ENCODE measurements around the gene FCHSD2. TPM values are rescaled to one million over a fixed set of nuclear protein-coding genes. Genes with fewer than 3 reads are reported as not detected.

The FCHSD2 gene
- polyA plus RNA-seq, 2 of the 4 experiments (the other 2 are of a cell fraction) = 10.5 to 19.0 TPM

DNA sequence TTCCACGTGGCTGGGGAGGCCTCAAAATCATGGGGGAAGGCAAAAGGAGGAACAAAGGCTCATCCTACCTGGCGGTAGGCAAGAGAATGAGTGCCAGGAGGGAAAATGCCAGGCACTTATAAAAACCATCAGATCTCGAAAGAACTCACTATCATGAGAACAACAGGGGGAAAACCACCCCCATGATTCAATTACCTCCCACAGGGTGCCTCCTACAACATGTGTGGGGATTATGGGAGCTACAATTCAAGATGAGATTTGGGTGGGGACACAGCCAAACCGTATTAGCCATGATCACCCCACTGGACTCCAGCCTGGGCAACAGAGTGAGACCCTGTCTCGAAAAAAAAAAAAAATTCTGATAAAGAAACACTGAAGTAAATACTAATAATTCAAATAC is 87.1 kb downstream of the FCHSD2 start:
- 82% methylated on average over 5 of the region's 5 CpGs for WGBS (ENCODE audit: missing lambda C conversion rate)
- ChIA-PET CTCF (interaction anchor here (0.6 to 1.0 kb wide), 2 partner anchors 11 to 311 kb away, joined by 3 to 6 read pairs; no protein-coding TSS in a partner anchor), POLR2A (no interaction called here)
- no peak for TF ChIP-seq RFX5 (IDR thresholded peaks at IDR 0.05)
- no peak for TF ChIP-seq JUNB (IDR thresholded peaks at IDR 0.05)
- TF ChIP-seq BHLHE40 (IDR thresholded peaks at IDR 0.05; ENCODE audit: low read depth, low read length) = no peak
- TF ChIP-seq, protein P1, sequence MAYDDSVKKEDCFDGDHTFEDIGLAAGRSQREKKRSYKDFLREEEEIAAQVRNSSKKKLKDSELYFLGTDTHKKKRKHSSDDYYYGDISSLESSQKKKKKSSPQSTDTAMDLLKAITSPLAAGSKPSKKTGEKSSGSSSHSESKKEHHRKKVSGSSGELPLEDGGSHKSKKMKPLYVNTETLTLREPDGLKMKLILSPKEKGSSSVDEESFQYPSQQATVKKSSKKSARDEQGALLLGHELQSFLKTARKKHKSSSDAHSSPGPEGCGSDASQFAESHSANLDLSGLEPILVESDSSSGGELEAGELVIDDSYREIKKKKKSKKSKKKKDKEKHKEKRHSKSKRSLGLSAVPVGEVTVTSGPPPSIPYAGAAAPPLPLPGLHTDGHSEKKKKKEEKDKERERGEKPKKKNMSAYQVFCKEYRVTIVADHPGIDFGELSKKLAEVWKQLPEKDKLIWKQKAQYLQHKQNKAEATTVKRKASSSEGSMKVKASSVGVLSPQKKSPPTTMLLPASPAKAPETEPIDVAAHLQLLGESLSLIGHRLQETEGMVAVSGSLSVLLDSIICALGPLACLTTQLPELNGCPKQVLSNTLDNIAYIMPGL (CRISPR knock-in tag; IDR thresholded peaks at IDR 0.05; ENCODE audit: borderline replicate concordance) = no peak
- no peak for TF ChIP-seq CEBPB (IDR thresholded peaks at IDR 0.05)
- TF ChIP-seq, protein P2, sequence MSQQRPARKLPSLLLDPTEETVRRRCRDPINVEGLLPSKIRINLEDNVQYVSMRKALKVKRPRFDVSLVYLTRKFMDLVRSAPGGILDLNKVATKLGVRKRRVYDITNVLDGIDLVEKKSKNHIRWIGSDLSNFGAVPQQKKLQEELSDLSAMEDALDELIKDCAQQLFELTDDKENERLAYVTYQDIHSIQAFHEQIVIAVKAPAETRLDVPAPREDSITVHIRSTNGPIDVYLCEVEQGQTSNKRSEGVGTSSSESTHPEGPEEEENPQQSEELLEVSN (IDR thresholded peaks at IDR 0.05; ENCODE audit: borderline replicate concordance, low read depth) = no peak
- TF ChIP-seq, protein P3, sequence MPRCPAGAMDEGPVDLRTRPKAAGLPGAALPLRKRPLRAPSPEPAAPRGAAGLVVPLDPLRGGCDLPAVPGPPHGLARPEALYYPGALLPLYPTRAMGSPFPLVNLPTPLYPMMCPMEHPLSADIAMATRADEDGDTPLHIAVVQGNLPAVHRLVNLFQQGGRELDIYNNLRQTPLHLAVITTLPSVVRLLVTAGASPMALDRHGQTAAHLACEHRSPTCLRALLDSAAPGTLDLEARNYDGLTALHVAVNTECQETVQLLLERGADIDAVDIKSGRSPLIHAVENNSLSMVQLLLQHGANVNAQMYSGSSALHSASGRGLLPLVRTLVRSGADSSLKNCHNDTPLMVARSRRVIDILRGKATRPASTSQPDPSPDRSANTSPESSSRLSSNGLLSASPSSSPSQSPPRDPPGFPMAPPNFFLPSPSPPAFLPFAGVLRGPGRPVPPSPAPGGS (IDR thresholded peaks at IDR 0.05) = no peak
- no peak for TF ChIP-seq TFCP2L1 (CRISPR knock-in tag; IDR thresholded peaks at IDR 0.05)
- no peak for TF ChIP-seq MAX (IDR thresholded peaks at IDR 0.05)
- no peak for TF ChIP-seq ELK1 (IDR thresholded peaks at IDR 0.05; ENCODE audit: low read depth, low read length)
- TF ChIP-seq, protein P4, sequence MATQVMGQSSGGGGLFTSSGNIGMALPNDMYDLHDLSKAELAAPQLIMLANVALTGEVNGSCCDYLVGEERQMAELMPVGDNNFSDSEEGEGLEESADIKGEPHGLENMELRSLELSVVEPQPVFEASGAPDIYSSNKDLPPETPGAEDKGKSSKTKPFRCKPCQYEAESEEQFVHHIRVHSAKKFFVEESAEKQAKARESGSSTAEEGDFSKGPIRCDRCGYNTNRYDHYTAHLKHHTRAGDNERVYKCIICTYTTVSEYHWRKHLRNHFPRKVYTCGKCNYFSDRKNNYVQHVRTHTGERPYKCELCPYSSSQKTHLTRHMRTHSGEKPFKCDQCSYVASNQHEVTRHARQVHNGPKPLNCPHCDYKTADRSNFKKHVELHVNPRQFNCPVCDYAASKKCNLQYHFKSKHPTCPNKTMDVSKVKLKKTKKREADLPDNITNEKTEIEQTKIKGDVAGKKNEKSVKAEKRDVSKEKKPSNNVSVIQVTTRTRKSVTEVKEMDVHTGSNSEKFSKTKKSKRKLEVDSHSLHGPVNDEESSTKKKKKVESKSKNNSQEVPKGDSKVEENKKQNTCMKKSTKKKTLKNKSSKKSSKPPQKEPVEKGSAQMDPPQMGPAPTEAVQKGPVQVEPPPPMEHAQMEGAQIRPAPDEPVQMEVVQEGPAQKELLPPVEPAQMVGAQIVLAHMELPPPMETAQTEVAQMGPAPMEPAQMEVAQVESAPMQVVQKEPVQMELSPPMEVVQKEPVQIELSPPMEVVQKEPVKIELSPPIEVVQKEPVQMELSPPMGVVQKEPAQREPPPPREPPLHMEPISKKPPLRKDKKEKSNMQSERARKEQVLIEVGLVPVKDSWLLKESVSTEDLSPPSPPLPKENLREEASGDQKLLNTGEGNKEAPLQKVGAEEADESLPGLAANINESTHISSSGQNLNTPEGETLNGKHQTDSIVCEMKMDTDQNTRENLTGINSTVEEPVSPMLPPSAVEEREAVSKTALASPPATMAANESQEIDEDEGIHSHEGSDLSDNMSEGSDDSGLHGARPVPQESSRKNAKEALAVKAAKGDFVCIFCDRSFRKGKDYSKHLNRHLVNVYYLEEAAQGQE (IDR thresholded peaks at IDR 0.05) = no peak
- FAIRE-seq (no peak), DNase-seq (ENCODE audit: low read depth in 1 of 2, low spot score in 1 of 2) (no peak), ATAC-seq (no peak)
- Histone ChIP-seq H3K4me1 (peaks cover 15% of the 10 kb centered on the region), H3K9me3 (no peaks in the 10 kb centered on the region), H3K4me2 (no peak overlapping the region), H3K27ac (no peak overlapping the region), H3K4me3 (no peak overlapping the region)

DNA sequence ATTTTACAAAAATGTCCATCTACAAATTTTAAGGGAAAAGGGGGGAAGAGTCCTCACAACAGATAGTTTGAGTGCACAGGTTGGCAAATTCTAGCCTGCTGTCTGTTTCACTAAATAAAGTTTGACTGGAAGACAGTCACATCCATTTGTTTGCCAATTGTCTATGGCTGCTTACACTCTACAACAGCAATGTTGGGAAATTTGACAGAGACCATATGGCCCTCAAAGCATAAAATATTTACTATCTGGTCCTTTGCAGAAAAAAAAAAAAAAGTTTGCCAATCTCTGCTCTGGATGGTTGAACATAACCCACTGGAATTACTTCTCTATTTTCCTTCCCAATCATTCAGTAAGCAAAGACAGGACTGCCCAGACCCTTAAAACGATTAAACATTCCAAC is 88.2 kb downstream of the FCHSD2 start:
- Histone ChIP-seq H3K27ac (no peak overlapping the region), H3K4me1 (peaks cover 5% of the 10 kb centered on the region), H3K9me3 (no peaks in the 10 kb centered on the region), H3K4me3 (no peak overlapping the region), H3K4me2 (no peak overlapping the region)
- DNase-seq (ENCODE audit: low read depth in 1 of 2, low spot score in 1 of 2) (no peak), FAIRE-seq (no peak), ATAC-seq (no peak)
- ChIA-PET CTCF (interaction anchor here (1.0 kb wide), 1 partner anchor 10 kb away, joined by 3 read pairs; no protein-coding TSS in a partner anchor), POLR2A (no interaction called here)
- TF ChIP-seq SREBF2 (IDR thresholded peaks at IDR 0.05) = no peak
- TF ChIP-seq ZC3H11A (IDR thresholded peaks at IDR 0.05) = no peak
- no peak for TF ChIP-seq CBX8 (IDR thresholded peaks at IDR 0.05)
- no peak for TF ChIP-seq PBX3 (IDR thresholded peaks at IDR 0.05)
- no peak for TF ChIP-seq ESRRA (IDR thresholded peaks at IDR 0.05; ENCODE audit: borderline replicate concordance, low read length)
- TF ChIP-seq TP53 (CRISPR knock-in tag; IDR thresholded peaks at IDR 0.05) = no peak
- no peak for TF ChIP-seq RFX5 (IDR thresholded peaks at IDR 0.05)
- no peak for TF ChIP-seq SMC3 (IDR thresholded peaks at IDR 0.05)
- TF ChIP-seq, protein P5, sequence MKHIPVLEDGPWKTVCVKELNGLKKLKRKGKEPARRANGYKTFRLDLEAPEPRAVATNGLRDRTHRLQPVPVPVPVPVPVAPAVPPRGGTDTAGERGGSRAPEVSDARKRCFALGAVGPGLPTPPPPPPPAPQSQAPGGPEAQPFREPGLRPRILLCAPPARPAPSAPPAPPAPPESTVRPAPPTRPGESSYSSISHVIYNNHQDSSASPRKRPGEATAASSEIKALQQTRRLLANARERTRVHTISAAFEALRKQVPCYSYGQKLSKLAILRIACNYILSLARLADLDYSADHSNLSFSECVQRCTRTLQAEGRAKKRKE (CRISPR knock-in tag; IDR thresholded peaks at IDR 0.05; ENCODE audit: low read depth) = no peak
- TF ChIP-seq HDAC2 (IDR thresholded peaks at IDR 0.05) = no peak
- no peak for TF ChIP-seq HEYL (CRISPR knock-in tag; IDR thresholded peaks at IDR 0.05)
- no peak for TF ChIP-seq MAZ (IDR thresholded peaks at IDR 0.05; ENCODE audit: borderline replicate concordance, low read depth, low read length)
- TF ChIP-seq FOXS1 (CRISPR knock-in tag; IDR thresholded peaks at IDR 0.05) = no peak
- TF ChIP-seq, protein P6, sequence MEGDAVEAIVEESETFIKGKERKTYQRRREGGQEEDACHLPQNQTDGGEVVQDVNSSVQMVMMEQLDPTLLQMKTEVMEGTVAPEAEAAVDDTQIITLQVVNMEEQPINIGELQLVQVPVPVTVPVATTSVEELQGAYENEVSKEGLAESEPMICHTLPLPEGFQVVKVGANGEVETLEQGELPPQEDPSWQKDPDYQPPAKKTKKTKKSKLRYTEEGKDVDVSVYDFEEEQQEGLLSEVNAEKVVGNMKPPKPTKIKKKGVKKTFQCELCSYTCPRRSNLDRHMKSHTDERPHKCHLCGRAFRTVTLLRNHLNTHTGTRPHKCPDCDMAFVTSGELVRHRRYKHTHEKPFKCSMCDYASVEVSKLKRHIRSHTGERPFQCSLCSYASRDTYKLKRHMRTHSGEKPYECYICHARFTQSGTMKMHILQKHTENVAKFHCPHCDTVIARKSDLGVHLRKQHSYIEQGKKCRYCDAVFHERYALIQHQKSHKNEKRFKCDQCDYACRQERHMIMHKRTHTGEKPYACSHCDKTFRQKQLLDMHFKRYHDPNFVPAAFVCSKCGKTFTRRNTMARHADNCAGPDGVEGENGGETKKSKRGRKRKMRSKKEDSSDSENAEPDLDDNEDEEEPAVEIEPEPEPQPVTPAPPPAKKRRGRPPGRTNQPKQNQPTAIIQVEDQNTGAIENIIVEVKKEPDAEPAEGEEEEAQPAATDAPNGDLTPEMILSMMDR (IDR thresholded peaks at IDR 0.05) = no peak
- WGBS (ENCODE audit: missing lambda C conversion rate) = 94% methylated on average over 1 of the region's 1 CpG
